ENCODE measurements around the gene THRB. TPM values are rescaled to one million over a fixed set of nuclear protein-coding genes. Genes with fewer than 3 reads are reported as not detected.

THRB gene
- total RNA-seq, 6 donors from 2014 or later: 5.5 to 15.2 (median 12.0) TPM

- Histone ChIP-seq H3K36me3 (no peaks in the 10 kb centered on the region), H3K4me1 (peaks cover 0 to 10% (median 0%) of the 10 kb centered on the region in 4 donors), H3K9me3 (no peaks in the 10 kb centered on the region), H3K27me3 (no peaks in the 10 kb centered on the region), H3K4me3 (no peak overlapping the region), H3K27ac (no peak overlapping the region)
- DNase-seq (no peak), ATAC-seq (ENCODE audit: low FRiP score in 2 of 2) (no peak)
- no peak for TF ChIP-seq EP300 (IDR thresholded peaks at IDR 0.05)
- WGBS, 2 donors: 90 to 93% methylated on average over 4 of the region's 4 CpGs
Measured at GRCh38 chr3:24342275-24342674, 152.4 kb downstream of the THRB start.

- TF ChIP-seq EP300 (IDR thresholded peaks at IDR 0.05) (no peak), POLR2A (IDR thresholded peaks at IDR 0.05) (no peak), POLR2AphosphoS5 (IDR thresholded peaks at IDR 0.05) (no peak)
- TF ChIP-seq, protein P1, sequence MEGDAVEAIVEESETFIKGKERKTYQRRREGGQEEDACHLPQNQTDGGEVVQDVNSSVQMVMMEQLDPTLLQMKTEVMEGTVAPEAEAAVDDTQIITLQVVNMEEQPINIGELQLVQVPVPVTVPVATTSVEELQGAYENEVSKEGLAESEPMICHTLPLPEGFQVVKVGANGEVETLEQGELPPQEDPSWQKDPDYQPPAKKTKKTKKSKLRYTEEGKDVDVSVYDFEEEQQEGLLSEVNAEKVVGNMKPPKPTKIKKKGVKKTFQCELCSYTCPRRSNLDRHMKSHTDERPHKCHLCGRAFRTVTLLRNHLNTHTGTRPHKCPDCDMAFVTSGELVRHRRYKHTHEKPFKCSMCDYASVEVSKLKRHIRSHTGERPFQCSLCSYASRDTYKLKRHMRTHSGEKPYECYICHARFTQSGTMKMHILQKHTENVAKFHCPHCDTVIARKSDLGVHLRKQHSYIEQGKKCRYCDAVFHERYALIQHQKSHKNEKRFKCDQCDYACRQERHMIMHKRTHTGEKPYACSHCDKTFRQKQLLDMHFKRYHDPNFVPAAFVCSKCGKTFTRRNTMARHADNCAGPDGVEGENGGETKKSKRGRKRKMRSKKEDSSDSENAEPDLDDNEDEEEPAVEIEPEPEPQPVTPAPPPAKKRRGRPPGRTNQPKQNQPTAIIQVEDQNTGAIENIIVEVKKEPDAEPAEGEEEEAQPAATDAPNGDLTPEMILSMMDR (IDR thresholded peaks at IDR 0.05): no peak
- DNase-seq: no peak
- Histone ChIP-seq H3K4me3 (no peak overlapping the region), H3K27ac (no peak overlapping the region), H3K9me3 (no peaks in the 10 kb centered on the region), H3K4me1 (peaks cover 0 to 10% (median 0%) of the 10 kb centered on the region in 4 donors), H3K27me3 (no peaks in the 10 kb centered on the region), H3K36me3 (no peaks in the 10 kb centered on the region)
- ATAC-seq (ENCODE audit: low FRiP score in 2 of 2): no peak
Measured at GRCh38 chr3:24341668-24342067, 153.0 kb downstream of the THRB start.

DNA sequence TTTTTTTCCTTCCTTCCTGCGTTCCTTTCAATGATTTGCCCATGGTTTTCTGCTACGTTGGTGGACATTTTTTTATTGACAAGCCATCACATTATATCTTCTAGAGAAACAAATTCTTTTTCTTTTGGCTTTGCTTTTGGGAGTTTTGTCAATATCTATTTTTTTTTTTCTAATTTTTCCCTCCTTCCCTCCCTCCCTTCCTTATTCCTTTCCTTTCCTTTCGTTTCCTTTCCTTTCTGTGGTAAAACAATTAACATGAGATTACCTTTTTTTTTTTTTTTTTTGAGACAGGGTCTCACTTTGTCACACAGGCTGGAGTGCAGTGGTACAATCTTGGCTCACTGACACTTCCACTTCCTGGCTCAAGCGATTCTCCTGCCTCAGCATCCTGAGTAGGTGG, 153.7 kb downstream of the THRB start:
- H3K4me1 ChIP-seq: peaks cover 0 to 10% (median 0%) of the 10 kb centered on the region in 4 donors
- ATAC-seq (ENCODE audit: low FRiP score in 2 of 2): no peak
- no peak overlapping the region for H3K27ac ChIP-seq

GRCh38 chr3:24340161-24340560, 154.5 kb downstream of the THRB start:
- 62 to 83% methylated on average over 1 of the region's 1 CpG for WGBS, 2 donors

More for the DNA sequence above, 153.7 kb downstream of the THRB start:
- DNase-seq: no peak
- Histone ChIP-seq H3K4me3 (no peak overlapping the region), H3K36me3 (no peaks in the 10 kb centered on the region), H3K27me3 (no peaks in the 10 kb centered on the region), H3K9me3 (no peaks in the 10 kb centered on the region)
- WGBS, 2 donors: 63 to 70% methylated on average over 4 of the region's 4 CpGs
- TF ChIP-seq, protein P1 (IDR thresholded peaks at IDR 0.05): no peak
- TF ChIP-seq EP300 (IDR thresholded peaks at IDR 0.05) (no peak), POLR2AphosphoS5 (IDR thresholded peaks at IDR 0.05) (no peak), POLR2A (IDR thresholded peaks at IDR 0.05) (no peak)

DNA sequence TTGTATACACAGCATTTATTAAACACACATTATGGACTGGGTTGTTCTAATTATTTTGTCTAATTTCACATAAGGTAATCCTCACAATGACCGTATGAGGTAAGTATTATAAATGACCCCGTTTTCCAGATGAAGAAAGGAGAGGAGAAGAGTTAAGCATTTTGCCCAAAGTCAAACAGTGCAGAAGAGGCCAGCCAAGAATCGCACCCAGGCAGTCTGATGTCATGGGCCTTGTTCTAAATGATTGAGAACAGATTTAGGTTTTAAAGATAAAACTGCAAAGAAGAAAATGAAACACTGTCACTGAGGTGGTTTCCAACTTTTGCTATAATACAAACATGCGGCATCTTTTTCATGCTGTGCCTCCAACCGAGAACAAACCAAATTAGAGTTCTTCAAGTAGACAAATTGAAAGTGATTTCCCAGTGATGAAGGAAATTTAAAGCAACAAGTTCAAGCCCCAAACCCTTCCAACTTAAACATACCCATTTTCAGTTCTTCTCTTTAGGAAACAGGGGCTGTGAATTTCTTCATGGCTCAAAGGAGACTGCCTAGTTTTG, 155.3 kb downstream of the THRB start:
- H3K9me3 ChIP-seq: no peaks in the 10 kb centered on the region
- H3K4me3 ChIP-seq: no peak overlapping the region
- H3K27ac ChIP-seq: no peak overlapping the region
- TF ChIP-seq POLR2AphosphoS5 (IDR thresholded peaks at IDR 0.05): no peak
- TF ChIP-seq POLR2A (IDR thresholded peaks at IDR 0.05): no peak
- TF ChIP-seq EP300 (IDR thresholded peaks at IDR 0.05): no peak
- TF ChIP-seq, protein P1 (IDR thresholded peaks at IDR 0.05): no peak
- no peaks in the 10 kb centered on the region for H3K36me3 ChIP-seq
- no peaks in the 10 kb centered on the region for H3K27me3 ChIP-seq
- 79 to 88% methylated on average over 5 of the region's 5 CpGs for WGBS, 2 donors
- H3K4me1 ChIP-seq: peaks cover 0 to 10% (median 0%) of the 10 kb centered on the region in 4 donors
- ATAC-seq (ENCODE audit: low FRiP score in 2 of 2): no peak
- DNase-seq: no peak

More at GRCh38 chr3:24340161-24340560, 154.5 kb downstream of the THRB start:
- H3K9me3 ChIP-seq: no peaks in the 10 kb centered on the region
- H3K36me3 ChIP-seq: no peaks in the 10 kb centered on the region
- no peak overlapping the region for H3K27ac ChIP-seq
- no peaks in the 10 kb centered on the region for H3K27me3 ChIP-seq
- H3K4me1 ChIP-seq: peaks cover 0 to 10% (median 0%) of the 10 kb centered on the region in 4 donors
- ATAC-seq (ENCODE audit: low FRiP score in 2 of 2): no peak
- no peak for TF ChIP-seq POLR2AphosphoS5 (IDR thresholded peaks at IDR 0.05)
- no peak for TF ChIP-seq EP300 (IDR thresholded peaks at IDR 0.05)
- TF ChIP-seq, protein P1 (IDR thresholded peaks at IDR 0.05): no peak
- no peak for TF ChIP-seq POLR2A (IDR thresholded peaks at IDR 0.05)
- H3K4me3 ChIP-seq: no peak overlapping the region
- DNase-seq: no peak

All from upper lobe of left lung (tissue), 6 donors.